H1 (cell line): Measurements from ENCODE around the gene LMAN1L. TPM values are rescaled to one million over a fixed set of nuclear protein-coding genes. Genes with fewer than 3 reads are reported as not detected.

Experiments
- CEBPB ChIP-seq: IDR thresholded peaks from 2 replicates; pipeline ENCODE4 v1.6.1; 2012; ENCODE audit warnings: low read depth, low read length
- CHD2 ChIP-seq: IDR thresholded peaks from 2 replicates; pipeline ENCODE4 v1.6.1; 2012; ENCODE audit warnings: low read length, improper control_type of control experiment
- CREB1 ChIP-seq: IDR thresholded peaks from 2 replicates; pipeline ENCODE4 v1.6.1; 2012; ENCODE audit warnings: inconsistent platforms
- KDM5A ChIP-seq: fragments of 200-600 bp; IDR thresholded peaks from 2 replicates; pipeline ENCODE4 v1.7.1; 2012; ENCODE audit warnings: mild to moderate bottlenecking, low read length, inconsistent platforms, mixed read lengths
- RXRA ChIP-seq: IDR thresholded peaks from 2 replicates; pipeline ENCODE4 v1.6.1; 2011; ENCODE audit warnings: low read depth, mild to moderate bottlenecking, low read length, moderate library complexity; ENCODE audit not compliant: insufficient read depth
- SAP30 ChIP-seq: fragments of 300-600 bp; sonication (generic); IDR thresholded peaks from 2 replicates; pipeline ENCODE4 v1.7.1; 2012; ENCODE audit warnings: low read length, moderate library complexity, mild to moderate bottlenecking, inconsistent platforms; ENCODE audit not compliant: insufficient read depth, insufficient replicate concordance
- SIN3A ChIP-seq, 2 experiments: IDR thresholded peaks in 1 of 2; conservative IDR thresholded peaks in 1 of 2; 2 replicates each; pipeline ENCODE4 v1.6.1; 2011 to 2012; ENCODE audit warnings: low read length in 2 of 2, improper control_type of control experiment in 1 of 2, low read depth in 1 of 2, mild to moderate bottlenecking in 1 of 2
- TEAD4 ChIP-seq: IDR thresholded peaks from 2 replicates; pipeline ENCODE4 v1.6.1; 2012; ENCODE audit warnings: low read depth, low read length, inconsistent platforms, mixed read lengths
- polyA plus RNA-seq, 7 experiments: library from polyadenylated mRNA; depleted of rRNA in 3 of 7; stranded (reverse) in 5 of 7; unstranded in 2 of 7; fragments of >200 nt in 5 of 7; fragments of 200-250 nt in 2 of 7; gene quantifications; 1 replicate in 5 of 7; 2 replicates in 1 of 7; 4 replicates in 1 of 7; pipeline versions ENCODE4 v1.2.1 to v1.2.3, GENCODE V29; 2011 to 2013; ENCODE audit warnings: missing spikeins in 2 of 7, mixed read lengths in 2 of 7
- total RNA-seq: library from RNA; stranded (reverse); fragmentation: NEBNext Ultra II Directional; extraction: Animal tissue kit (Norgen Biotek cat#: 25700); gene quantifications from 2 replicates; pipeline ENCODE4 v1.2.1, GENCODE V29; 2021
- TF ChIP-seq, protein P1 (sequence below): fragments of 300-600 bp; sonication (generic); IDR thresholded peaks from 2 replicates; pipeline ENCODE4 v1.7.1; 2012; ENCODE audit warnings: low read length, moderate library complexity, mild to moderate bottlenecking, inconsistent platforms; ENCODE audit not compliant: insufficient replicate concordance
- TF ChIP-seq, protein P2 (sequence below): IDR thresholded peaks from 2 replicates; pipeline ENCODE4 v1.6.1; 2012; ENCODE audit warnings: inconsistent platforms

The LMAN1L gene
- total and polyA plus RNA-seq, 2 of the 8 experiments (the other 6 are each of a cell fraction or from before 2014, with no cell fraction given): not detected

DNA sequence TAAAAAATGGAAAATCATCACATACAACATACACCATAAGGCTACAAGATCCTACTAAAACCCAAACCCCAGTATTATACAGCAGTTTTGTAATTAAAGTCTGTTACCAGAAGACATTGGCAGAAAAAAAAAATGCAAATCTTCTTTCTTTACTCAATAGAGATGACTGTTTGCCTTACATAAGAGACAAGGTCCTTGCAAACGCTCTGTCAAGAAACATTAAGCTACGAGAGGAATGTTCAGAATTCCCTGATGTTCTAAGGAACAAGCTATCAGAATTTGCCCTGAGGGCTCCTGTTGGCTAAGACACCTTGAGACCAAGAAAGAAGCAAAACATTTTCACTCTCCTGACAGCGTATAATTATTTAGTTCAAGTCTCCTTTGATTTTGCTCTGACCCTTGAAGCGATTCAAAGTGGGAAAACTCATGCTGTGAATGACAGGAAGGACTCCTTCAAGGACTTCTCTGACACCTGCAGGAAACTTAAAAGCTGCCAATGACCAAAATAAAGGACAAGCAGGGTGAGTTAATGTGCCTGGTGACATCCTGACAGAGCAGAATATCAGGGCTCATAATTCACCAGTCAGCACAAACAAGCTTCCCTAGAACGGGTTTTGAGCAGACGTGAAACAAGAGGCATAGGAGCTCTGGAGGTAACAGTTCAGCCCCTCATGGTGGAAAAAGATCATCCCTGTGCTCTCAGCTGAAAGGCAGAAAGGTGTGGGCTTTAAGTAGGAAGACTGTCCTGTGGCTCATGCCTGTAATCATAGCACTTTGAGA, 58.0 kb downstream of the LMAN1L start (continued):
- TF ChIP-seq, protein P1, sequence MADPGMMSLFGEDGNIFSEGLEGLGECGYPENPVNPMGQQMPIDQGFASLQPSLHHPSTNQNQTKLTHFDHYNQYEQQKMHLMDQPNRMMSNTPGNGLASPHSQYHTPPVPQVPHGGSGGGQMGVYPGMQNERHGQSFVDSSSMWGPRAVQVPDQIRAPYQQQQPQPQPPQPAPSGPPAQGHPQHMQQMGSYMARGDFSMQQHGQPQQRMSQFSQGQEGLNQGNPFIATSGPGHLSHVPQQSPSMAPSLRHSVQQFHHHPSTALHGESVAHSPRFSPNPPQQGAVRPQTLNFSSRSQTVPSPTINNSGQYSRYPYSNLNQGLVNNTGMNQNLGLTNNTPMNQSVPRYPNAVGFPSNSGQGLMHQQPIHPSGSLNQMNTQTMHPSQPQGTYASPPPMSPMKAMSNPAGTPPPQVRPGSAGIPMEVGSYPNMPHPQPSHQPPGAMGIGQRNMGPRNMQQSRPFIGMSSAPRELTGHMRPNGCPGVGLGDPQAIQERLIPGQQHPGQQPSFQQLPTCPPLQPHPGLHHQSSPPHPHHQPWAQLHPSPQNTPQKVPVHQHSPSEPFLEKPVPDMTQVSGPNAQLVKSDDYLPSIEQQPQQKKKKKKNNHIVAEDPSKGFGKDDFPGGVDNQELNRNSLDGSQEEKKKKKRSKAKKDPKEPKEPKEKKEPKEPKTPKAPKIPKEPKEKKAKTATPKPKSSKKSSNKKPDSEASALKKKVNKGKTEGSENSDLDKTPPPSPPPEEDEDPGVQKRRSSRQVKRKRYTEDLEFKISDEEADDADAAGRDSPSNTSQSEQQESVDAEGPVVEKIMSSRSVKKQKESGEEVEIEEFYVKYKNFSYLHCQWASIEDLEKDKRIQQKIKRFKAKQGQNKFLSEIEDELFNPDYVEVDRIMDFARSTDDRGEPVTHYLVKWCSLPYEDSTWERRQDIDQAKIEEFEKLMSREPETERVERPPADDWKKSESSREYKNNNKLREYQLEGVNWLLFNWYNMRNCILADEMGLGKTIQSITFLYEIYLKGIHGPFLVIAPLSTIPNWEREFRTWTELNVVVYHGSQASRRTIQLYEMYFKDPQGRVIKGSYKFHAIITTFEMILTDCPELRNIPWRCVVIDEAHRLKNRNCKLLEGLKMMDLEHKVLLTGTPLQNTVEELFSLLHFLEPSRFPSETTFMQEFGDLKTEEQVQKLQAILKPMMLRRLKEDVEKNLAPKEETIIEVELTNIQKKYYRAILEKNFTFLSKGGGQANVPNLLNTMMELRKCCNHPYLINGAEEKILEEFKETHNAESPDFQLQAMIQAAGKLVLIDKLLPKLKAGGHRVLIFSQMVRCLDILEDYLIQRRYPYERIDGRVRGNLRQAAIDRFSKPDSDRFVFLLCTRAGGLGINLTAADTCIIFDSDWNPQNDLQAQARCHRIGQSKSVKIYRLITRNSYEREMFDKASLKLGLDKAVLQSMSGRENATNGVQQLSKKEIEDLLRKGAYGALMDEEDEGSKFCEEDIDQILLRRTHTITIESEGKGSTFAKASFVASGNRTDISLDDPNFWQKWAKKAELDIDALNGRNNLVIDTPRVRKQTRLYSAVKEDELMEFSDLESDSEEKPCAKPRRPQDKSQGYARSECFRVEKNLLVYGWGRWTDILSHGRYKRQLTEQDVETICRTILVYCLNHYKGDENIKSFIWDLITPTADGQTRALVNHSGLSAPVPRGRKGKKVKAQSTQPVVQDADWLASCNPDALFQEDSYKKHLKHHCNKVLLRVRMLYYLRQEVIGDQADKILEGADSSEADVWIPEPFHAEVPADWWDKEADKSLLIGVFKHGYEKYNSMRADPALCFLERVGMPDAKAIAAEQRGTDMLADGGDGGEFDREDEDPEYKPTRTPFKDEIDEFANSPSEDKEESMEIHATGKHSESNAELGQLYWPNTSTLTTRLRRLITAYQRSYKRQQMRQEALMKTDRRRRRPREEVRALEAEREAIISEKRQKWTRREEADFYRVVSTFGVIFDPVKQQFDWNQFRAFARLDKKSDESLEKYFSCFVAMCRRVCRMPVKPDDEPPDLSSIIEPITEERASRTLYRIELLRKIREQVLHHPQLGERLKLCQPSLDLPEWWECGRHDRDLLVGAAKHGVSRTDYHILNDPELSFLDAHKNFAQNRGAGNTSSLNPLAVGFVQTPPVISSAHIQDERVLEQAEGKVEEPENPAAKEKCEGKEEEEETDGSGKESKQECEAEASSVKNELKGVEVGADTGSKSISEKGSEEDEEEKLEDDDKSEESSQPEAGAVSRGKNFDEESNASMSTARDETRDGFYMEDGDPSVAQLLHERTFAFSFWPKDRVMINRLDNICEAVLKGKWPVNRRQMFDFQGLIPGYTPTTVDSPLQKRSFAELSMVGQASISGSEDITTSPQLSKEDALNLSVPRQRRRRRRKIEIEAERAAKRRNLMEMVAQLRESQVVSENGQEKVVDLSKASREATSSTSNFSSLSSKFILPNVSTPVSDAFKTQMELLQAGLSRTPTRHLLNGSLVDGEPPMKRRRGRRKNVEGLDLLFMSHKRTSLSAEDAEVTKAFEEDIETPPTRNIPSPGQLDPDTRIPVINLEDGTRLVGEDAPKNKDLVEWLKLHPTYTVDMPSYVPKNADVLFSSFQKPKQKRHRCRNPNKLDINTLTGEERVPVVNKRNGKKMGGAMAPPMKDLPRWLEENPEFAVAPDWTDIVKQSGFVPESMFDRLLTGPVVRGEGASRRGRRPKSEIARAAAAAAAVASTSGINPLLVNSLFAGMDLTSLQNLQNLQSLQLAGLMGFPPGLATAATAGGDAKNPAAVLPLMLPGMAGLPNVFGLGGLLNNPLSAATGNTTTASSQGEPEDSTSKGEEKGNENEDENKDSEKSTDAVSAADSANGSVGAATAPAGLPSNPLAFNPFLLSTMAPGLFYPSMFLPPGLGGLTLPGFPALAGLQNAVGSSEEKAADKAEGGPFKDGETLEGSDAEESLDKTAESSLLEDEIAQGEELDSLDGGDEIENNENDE: no peak
- TF ChIP-seq SIN3A (conservative IDR thresholded peaks at IDR 0.05 in 1 of 2, IDR thresholded peaks at IDR 0.05 in 1 of 2; ENCODE audit: low read depth in 1 of 2, low read length in 2 of 2) (no peak), CREB1 (no peak), TEAD4 (no peak), SAP30 (no peak), KDM5A (no peak), CEBPB (no peak), RXRA (no peak), CHD2 (no peak)
- TF ChIP-seq, protein P2, sequence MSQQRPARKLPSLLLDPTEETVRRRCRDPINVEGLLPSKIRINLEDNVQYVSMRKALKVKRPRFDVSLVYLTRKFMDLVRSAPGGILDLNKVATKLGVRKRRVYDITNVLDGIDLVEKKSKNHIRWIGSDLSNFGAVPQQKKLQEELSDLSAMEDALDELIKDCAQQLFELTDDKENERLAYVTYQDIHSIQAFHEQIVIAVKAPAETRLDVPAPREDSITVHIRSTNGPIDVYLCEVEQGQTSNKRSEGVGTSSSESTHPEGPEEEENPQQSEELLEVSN: no peak
